ENCODE results near the gene TFEC. TPM values are rescaled to one million over a fixed set of nuclear protein-coding genes. Genes with fewer than 3 reads are reported as not detected.

Gene TFEC
- polyA plus RNA-seq, 1 of the 3 experiments (the other 2 are of a cell fraction), result not detected

DNA sequence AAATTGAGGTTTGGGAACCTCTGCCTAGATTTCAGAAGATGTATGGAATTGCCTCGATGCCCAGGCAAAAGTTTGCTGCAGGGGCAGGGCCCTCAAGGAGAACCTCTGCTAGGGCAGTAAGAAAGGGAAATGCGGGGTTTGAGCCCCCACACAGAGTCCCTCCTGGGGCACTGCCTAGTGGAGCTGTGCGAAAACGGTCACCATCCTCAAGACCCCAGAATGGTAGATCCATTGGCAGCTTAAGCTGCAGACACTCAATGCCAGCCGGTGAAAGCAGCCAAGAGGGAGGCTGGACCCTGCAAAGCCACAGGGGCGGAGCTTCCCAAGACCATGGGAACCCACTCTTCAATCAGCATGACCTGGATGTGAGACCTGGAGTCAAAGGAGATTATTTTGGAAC, 15.0 kb upstream of the TFEC start:
- Histone ChIP-seq H4K20me1 (ENCODE audit: insufficient read depth) (no peaks in the 10 kb centered on the region), H3K4me1 (ENCODE audit: control insufficient read depth in 1 of 2, insufficient read depth in 2 of 2, low read depth in 1 of 2, low read length in 1 of 2) (no peaks in the 10 kb centered on the region), H3K36me3 (replicated peaks in 1 of 2; ENCODE audit: control insufficient read depth in 1 of 2, insufficient read depth in 2 of 2, low read length in 1 of 2) (no peaks in the 10 kb centered on the region), H3K27me3 (ENCODE audit: insufficient read depth) (peaks cover 13% of the 10 kb centered on the region; the same call in 1 of the 2 replicates), H3F3A (replicated peaks; ENCODE audit: insufficient read depth) (no peaks in the 10 kb centered on the region), H3K9me3 (no peaks in the 10 kb centered on the region), H3K27ac (ENCODE audit: low read depth in 2 of 2, low read length in 1 of 2) (no peak overlapping the region), H2AFZ (ENCODE audit: low read depth) (no peak overlapping the region), H3K9me2 (no peaks in the 10 kb centered on the region), H3K4me3 (ENCODE audit: low read depth in 2 of 2, low read length in 1 of 2) (no peak overlapping the region), H3K9ac (no peak overlapping the region), H3K79me2 (ENCODE audit: insufficient read depth) (no peaks in the 10 kb centered on the region), H3K4me2 (no peak overlapping the region)
- WGBS (ENCODE audit: low lambda C conversion rate), result 2% methylated on average over 4 of the region's 6 CpGs
- TF ChIP-seq, protein P1, sequence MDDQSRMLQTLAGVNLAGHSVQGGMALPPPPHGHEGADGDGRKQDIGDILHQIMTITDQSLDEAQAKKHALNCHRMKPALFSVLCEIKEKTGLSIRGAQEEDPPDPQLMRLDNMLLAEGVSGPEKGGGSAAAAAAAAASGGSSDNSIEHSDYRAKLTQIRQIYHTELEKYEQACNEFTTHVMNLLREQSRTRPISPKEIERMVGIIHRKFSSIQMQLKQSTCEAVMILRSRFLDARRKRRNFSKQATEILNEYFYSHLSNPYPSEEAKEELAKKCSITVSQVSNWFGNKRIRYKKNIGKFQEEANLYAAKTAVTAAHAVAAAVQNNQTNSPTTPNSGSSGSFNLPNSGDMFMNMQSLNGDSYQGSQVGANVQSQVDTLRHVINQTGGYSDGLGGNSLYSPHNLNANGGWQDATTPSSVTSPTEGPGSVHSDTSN (IDR thresholded peaks at IDR 0.05), result no peak
- TF ChIP-seq, protein P2, sequence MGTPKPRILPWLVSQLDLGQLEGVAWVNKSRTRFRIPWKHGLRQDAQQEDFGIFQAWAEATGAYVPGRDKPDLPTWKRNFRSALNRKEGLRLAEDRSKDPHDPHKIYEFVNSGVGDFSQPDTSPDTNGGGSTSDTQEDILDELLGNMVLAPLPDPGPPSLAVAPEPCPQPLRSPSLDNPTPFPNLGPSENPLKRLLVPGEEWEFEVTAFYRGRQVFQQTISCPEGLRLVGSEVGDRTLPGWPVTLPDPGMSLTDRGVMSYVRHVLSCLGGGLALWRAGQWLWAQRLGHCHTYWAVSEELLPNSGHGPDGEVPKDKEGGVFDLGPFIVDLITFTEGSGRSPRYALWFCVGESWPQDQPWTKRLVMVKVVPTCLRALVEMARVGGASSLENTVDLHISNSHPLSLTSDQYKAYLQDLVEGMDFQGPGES (IDR thresholded peaks at IDR 0.05; ENCODE audit: low read depth, low read length), result no peak
- TF ChIP-seq YY1 (IDR thresholded peaks at IDR 0.05; ENCODE audit: low read depth) (no peak), TCF12 (IDR thresholded peaks at IDR 0.05) (no peak)
- POLR2A ChIA-PET, result no interaction called here
- no peak for DNase-seq
- CTCF ChIA-PET, result no interaction called here

DNA sequence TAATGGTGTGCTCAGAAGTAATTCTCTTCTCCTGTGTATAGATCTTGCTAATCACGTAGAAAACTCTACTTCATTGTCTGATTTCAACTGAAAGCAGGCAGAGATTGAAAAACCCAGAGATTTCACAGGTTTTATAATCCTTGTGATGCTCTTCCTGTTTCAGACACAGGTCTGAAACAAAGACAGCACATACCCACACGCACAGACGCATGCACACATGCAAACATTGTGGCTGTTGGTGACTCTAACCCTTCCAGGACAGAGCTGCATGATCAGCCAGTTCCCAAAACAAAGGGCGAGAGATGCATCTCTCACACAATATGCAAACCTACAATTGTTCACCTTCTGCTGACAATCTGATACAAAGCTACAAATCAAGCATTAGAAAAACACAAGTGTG, 11.1 kb upstream of the TFEC start:
- 6% methylated on average over 4 of the region's 4 CpGs for WGBS (ENCODE audit: low lambda C conversion rate)
- H3K27me3 ChIP-seq (ENCODE audit: insufficient read depth), result peaks cover 17% of the 10 kb centered on the region; the same call in 1 of the 2 replicates

More for the DNA sequence above, 11.1 kb upstream of the TFEC start:
- ChIA-PET POLR2A (no interaction called here), CTCF (no interaction called here)
- Histone ChIP-seq H3F3A (replicated peaks; ENCODE audit: insufficient read depth) (no peaks in the 10 kb centered on the region), H3K9ac (no peak overlapping the region), H3K4me3 (ENCODE audit: low read depth in 2 of 2, low read length in 1 of 2) (no peak overlapping the region), H3K9me3 (no peaks in the 10 kb centered on the region), H4K20me1 (ENCODE audit: insufficient read depth) (no peaks in the 10 kb centered on the region), H3K36me3 (replicated peaks in 1 of 2; ENCODE audit: control insufficient read depth in 1 of 2, insufficient read depth in 2 of 2, low read length in 1 of 2) (no peaks in the 10 kb centered on the region), H3K4me2 (no peak overlapping the region), H3K4me1 (ENCODE audit: control insufficient read depth in 1 of 2, insufficient read depth in 2 of 2, low read depth in 1 of 2, low read length in 1 of 2) (no peaks in the 10 kb centered on the region; a peak in 1 of 4 replicates), H2AFZ (ENCODE audit: low read depth) (no peak overlapping the region), H3K9me2 (peaks cover 4% of the 10 kb centered on the region; the same call in 1 of the 2 replicates), H3K27ac (ENCODE audit: low read depth in 2 of 2, low read length in 1 of 2) (no peak overlapping the region), H3K79me2 (ENCODE audit: insufficient read depth) (no peaks in the 10 kb centered on the region)
- DNase-seq, result no peak
- TF ChIP-seq ELF1 (IDR thresholded peaks at IDR 0.05) (no peak), MXI1 (IDR thresholded peaks at IDR 0.05; ENCODE audit: low read depth, low read length) (no peak)
- TF ChIP-seq, protein P3, sequence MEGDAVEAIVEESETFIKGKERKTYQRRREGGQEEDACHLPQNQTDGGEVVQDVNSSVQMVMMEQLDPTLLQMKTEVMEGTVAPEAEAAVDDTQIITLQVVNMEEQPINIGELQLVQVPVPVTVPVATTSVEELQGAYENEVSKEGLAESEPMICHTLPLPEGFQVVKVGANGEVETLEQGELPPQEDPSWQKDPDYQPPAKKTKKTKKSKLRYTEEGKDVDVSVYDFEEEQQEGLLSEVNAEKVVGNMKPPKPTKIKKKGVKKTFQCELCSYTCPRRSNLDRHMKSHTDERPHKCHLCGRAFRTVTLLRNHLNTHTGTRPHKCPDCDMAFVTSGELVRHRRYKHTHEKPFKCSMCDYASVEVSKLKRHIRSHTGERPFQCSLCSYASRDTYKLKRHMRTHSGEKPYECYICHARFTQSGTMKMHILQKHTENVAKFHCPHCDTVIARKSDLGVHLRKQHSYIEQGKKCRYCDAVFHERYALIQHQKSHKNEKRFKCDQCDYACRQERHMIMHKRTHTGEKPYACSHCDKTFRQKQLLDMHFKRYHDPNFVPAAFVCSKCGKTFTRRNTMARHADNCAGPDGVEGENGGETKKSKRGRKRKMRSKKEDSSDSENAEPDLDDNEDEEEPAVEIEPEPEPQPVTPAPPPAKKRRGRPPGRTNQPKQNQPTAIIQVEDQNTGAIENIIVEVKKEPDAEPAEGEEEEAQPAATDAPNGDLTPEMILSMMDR (IDR thresholded peaks at IDR 0.05), result no peak
